Liver (tissue), 9 donors: Measurements from ENCODE around the gene LRRC51. TPM values are rescaled to one million over a fixed set of nuclear protein-coding genes. Genes with fewer than 3 reads are reported as not detected.

Experiments used
- DNase-seq: peaks from one replicate; pipeline ENCODE4 v3.0.0-alpha.2; 2017; ENCODE audit warnings: low spot score
- H3K27ac ChIP-seq, 2 donors: one replicate each; pipeline ENCODE4 v1.7.0; 2013; ENCODE audit warnings: inconsistent platforms in 2 of 2, low read length in 2 of 2, control low read depth in 1 of 2, low read depth in 1 of 2, mild to moderate bottlenecking in 1 of 2
- H3K27me3 ChIP-seq, 4 donors: one replicate each; pipeline versions ENCODE4 v1.6.1 to v1.7.0; 2013; ENCODE audit warnings: low read length in 3 of 4, inconsistent platforms in 1 of 4, mild to moderate bottlenecking in 1 of 4, moderate library complexity in 1 of 4; ENCODE audit not compliant: control insufficient read depth in 4 of 4, insufficient read depth in 4 of 4
- H3K36me3 ChIP-seq, 4 donors: one replicate each; pipeline versions ENCODE4 v1.6.1 to v1.7.0; 2013; ENCODE audit warnings: low read length in 3 of 4, mild to moderate bottlenecking in 3 of 4, low read depth in 1 of 4, moderate library complexity in 1 of 4; ENCODE audit not compliant: control insufficient read depth in 4 of 4, insufficient read depth in 3 of 4
- H3K4me1 ChIP-seq, 4 donors: one replicate each; pipeline versions ENCODE4 v1.6.1 to v1.7.0; 2013; ENCODE audit warnings: low read length in 3 of 4, mild to moderate bottlenecking in 3 of 4, moderate library complexity in 1 of 4; ENCODE audit not compliant: control insufficient read depth in 4 of 4, insufficient read depth in 4 of 4
- H3K4me3 ChIP-seq, 3 donors: one replicate each; pipeline versions ENCODE4 v1.6.1 to v1.7.0; 2013; ENCODE audit warnings: low read length in 3 of 3, control low read depth in 1 of 3, low read depth in 1 of 3, mild to moderate bottlenecking in 1 of 3
- H3K9ac ChIP-seq, 2 donors: one replicate each; pipeline ENCODE4 v1.7.0; 2013; ENCODE audit warnings: low read length in 2 of 2, mild to moderate bottlenecking in 2 of 2, moderate library complexity in 2 of 2, control low read depth in 1 of 2, low read depth in 1 of 2
- H3K9me3 ChIP-seq, 4 donors: one replicate each; pipeline versions ENCODE4 v1.6.1 to v1.7.0; 2013; ENCODE audit warnings: low read length in 3 of 4; ENCODE audit not compliant: control insufficient read depth in 4 of 4
- ATF3 ChIP-seq: IDR thresholded peaks from 2 replicates; pipeline ENCODE4 v1.6.1; 2016; ENCODE audit warnings: antibody characterized with exemption
- CTCF ChIP-seq: fragments of 150-350 bp; IDR thresholded peaks from 2 replicates; pipeline ENCODE4 v1.5.1; 2017; ENCODE audit warnings: improper control_type of control experiment, low read depth, low read length; ENCODE audit not compliant: missing input control
- FOXA1 ChIP-seq: IDR thresholded peaks from 2 replicates; pipeline ENCODE4 v1.6.1; 2016; ENCODE audit warnings: antibody characterized with exemption
- HNF4G ChIP-seq: IDR thresholded peaks from 2 replicates; pipeline ENCODE4 v1.6.1; 2016; ENCODE audit warnings: antibody characterized with exemption
- JUND ChIP-seq, 2 donors: IDR thresholded peaks; 2 replicates each; pipeline ENCODE4 v1.6.1; 2016; ENCODE audit warnings: antibody characterized with exemption in 2 of 2
- MAX ChIP-seq: IDR thresholded peaks from 2 replicates; pipeline ENCODE4 v1.6.1; 2016; ENCODE audit warnings: antibody characterized with exemption
- NR2F2 ChIP-seq: IDR thresholded peaks from 2 replicates; pipeline ENCODE4 v1.6.1; 2016; ENCODE audit warnings: antibody characterized with exemption
- RAD21 ChIP-seq, 2 donors: IDR thresholded peaks; 2 replicates each; pipeline ENCODE4 v1.6.1; 2016; ENCODE audit warnings: antibody characterized with exemption in 2 of 2, mild to moderate bottlenecking in 2 of 2
- REST ChIP-seq: IDR thresholded peaks from 2 replicates; pipeline ENCODE4 v1.6.1; 2016; ENCODE audit warnings: antibody characterized with exemption, mild to moderate bottlenecking
- RXRA ChIP-seq, 2 donors: IDR thresholded peaks; 2 replicates each; pipeline ENCODE4 v1.6.1; 2017 to 2018; ENCODE audit warnings: antibody characterized with exemption in 2 of 2, mild to moderate bottlenecking in 1 of 2
- SP1 ChIP-seq: IDR thresholded peaks from 2 replicates; pipeline ENCODE4 v1.6.1; 2018; ENCODE audit warnings: antibody characterized with exemption, mild to moderate bottlenecking
- TAF1 ChIP-seq: conservative IDR thresholded peaks from 2 replicates; pipeline ENCODE4 v1.6.1; 2016; ENCODE audit warnings: antibody characterized with exemption, mild to moderate bottlenecking
- YY1 ChIP-seq: IDR thresholded peaks from 2 replicates; pipeline ENCODE4 v1.6.1; 2016; ENCODE audit warnings: antibody characterized with exemption, mild to moderate bottlenecking
- ZBTB33 ChIP-seq: IDR thresholded peaks from 2 replicates; pipeline ENCODE4 v1.6.1; 2016; ENCODE audit warnings: antibody characterized with exemption
- WGBS: extraction: QIAGEN DNeasy Blood & Tissue Kit; methylation state at CpG from one replicate; pipeline ENCODE4 v1.1.7; 2013; 5-methylcytosine and 5-hydroxymethylcytosine counted together
- polyA plus RNA-seq, 2 donors: library from polyadenylated mRNA; stranded (reverse) in 1 of 2; unstranded in 1 of 2; fragments of 200-250 nt in 1 of 2; fragments of >200 nt in 1 of 2; fragmentation: Nextera tagmentation in 1 of 2; extraction: Ambion mirVana in 1 of 2; gene quantifications; one replicate each; pipeline versions ENCODE4 v1.2.1 to v1.2.3, GENCODE V29; 2013 to 2015
- total RNA-seq, 2 donors: library from RNA; depleted of rRNA; stranded (reverse); fragments of >200 nt; gene quantifications; one replicate each; pipeline ENCODE4 v1.2.3, GENCODE V29; 2014
- donor health status: healthy.
- donor health status: healthy.
- donor health status: healthy.
- donor health status: healthy.
- donor health status: healthy.

The LRRC51 gene
- total and polyA plus RNA-seq, 4 donors = 1.9 to 3.7 (median 3.2) TPM

- 91% methylated on average over 5 of the region's 5 CpGs for WGBS
- Histone ChIP-seq H3K36me3 (peaks cover 0 to 4% (median 2%) of the 10 kb centered on the region in 4 donors), H3K27ac (no peak overlapping the region), H3K4me1 (no peaks in the 10 kb centered on the region), H3K27me3 (no peaks in the 10 kb centered on the region), H3K4me3 (no peak overlapping the region), H3K9me3 (no peaks in the 10 kb centered on the region), H3K9ac (no peak overlapping the region)
- no peak for DNase-seq
- TF ChIP-seq JUND (IDR thresholded peaks at IDR 0.05) (no peak), ATF3 (no peak), YY1 (no peak), REST (no peak), SP1 (no peak), FOXA1 (no peak)
Observed at GRCh38 chr11:72061739-72062396, 18.8 kb upstream of the LRRC51 start.

- TF ChIP-seq TAF1 = no peak
- TF ChIP-seq CTCF = no peak
- no peak for TF ChIP-seq RXRA (IDR thresholded peaks at IDR 0.05)
- TF ChIP-seq HNF4G = no peak
- TF ChIP-seq MAX = no peak
- TF ChIP-seq ZBTB33 = no peak
- TF ChIP-seq SP1 = no peak
- TF ChIP-seq RAD21 (IDR thresholded peaks at IDR 0.05) = no peak
- TF ChIP-seq ATF3 = no peak
- no peak for TF ChIP-seq FOXA1
- TF ChIP-seq REST = no peak
- TF ChIP-seq NR2F2 = no peak
- TF ChIP-seq YY1 = no peak
- no peak overlapping the region for H3K27ac ChIP-seq
- H3K4me1 ChIP-seq = peaks cover 0 to 14% (median 6%) of the 10 kb centered on the region in 4 donors
- H3K36me3 ChIP-seq = peaks cover 0 to 3% (median 0%) of the 10 kb centered on the region in 4 donors
- H3K9me3 ChIP-seq = no peaks in the 10 kb centered on the region
- H3K4me3 ChIP-seq = no peak overlapping the region
- DNase-seq = no peak
- H3K27me3 ChIP-seq = no peaks in the 10 kb centered on the region
- no peak overlapping the region for H3K9ac ChIP-seq
Observed at GRCh38 chr11:72066855-72067254, 13.8 kb upstream of the LRRC51 start.
